ENCODE data around the gene BMPR1B.
A peak's percentile ranks its signal among the peaks of the same experiment; 100 is the strongest.

BMPR1B gene

DNA sequence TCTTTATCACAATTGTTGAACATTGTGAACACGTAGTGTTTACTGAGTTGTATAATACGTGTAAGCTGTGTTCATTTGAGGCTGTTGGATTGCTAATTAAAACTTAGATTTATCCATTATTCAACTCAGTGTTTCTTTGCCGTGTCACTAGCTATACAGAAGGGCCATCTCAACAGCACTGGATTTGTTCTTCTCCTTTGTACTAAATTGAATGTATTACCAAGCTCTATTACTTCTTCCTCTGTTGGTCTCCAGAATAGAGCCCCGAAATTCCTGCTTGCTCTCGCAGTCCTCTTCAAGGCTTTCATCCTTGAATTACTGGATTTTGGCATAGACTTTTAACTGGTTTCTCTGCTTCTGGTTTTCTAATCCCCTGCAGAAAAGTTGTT is 182.8 kb downstream of the BMPR1B start:
- ChIA-PET POLR2A (no interaction called here), CTCF (no interaction called here)
- H3K9me3 ChIP-seq (ENCODE audit: control insufficient read depth, insufficient read depth, low read depth, low read length): no peaks in the 10 kb centered on the region
- H3K36me3 ChIP-seq (ENCODE audit: control insufficient read depth in 2 of 2, insufficient read depth in 1 of 2, low read length in 2 of 2): no peaks in the 10 kb centered on the region
- no peak overlapping the region for H3K4me3 ChIP-seq (ENCODE audit: low read depth, low read length)
- TF ChIP-seq KLF1 (tag by site-specific recombination; IDR thresholded peaks at IDR 0.05) (no peak), ZNF16 (tag by site-specific recombination; IDR thresholded peaks at IDR 0.05; ENCODE audit: low read depth) (no peak), ZFP69B (tag by site-specific recombination; IDR thresholded peaks at IDR 0.05) (no peak), KLF9 (tag by site-specific recombination; IDR thresholded peaks at IDR 0.05; ENCODE audit: low read depth) (no peak), ZNF23 (tag by site-specific recombination; IDR thresholded peaks at IDR 0.05; ENCODE audit: borderline replicate concordance) (no peak), GFI1B (tag by site-specific recombination; IDR thresholded peaks at IDR 0.05) (no peak), TCF7L2 (IDR thresholded peaks at IDR 0.05; ENCODE audit: borderline replicate concordance, low read depth, low read length) (no peak), ZNF211 (tag by site-specific recombination; IDR thresholded peaks at IDR 0.05; ENCODE audit: low read depth) (no peak), ZNF239 (tag by site-specific recombination; IDR thresholded peaks at IDR 0.05) (no peak)
- TF ChIP-seq, protein P1, sequence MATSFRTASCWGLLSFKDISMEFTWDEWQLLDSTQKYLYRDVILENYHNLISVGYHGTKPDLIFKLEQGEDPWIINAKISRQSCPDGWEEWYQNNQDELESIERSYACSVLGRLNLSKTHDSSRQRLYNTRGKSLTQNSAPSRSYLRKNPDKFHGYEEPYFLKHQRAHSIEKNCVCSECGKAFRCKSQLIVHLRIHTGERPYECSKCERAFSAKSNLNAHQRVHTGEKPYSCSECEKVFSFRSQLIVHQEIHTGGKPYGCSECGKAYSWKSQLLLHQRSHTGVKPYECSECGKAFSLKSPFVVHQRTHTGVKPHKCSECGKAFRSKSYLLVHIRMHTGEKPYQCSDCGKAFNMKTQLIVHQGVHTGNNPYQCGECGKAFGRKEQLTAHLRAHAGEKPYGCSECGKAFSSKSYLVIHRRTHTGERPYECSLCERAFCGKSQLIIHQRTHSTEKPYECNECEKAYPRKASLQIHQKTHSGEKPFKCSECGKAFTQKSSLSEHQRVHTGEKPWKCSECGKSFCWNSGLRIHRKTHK (tag by site-specific recombination; IDR thresholded peaks at IDR 0.05): no peak
- TF ChIP-seq, protein P2, sequence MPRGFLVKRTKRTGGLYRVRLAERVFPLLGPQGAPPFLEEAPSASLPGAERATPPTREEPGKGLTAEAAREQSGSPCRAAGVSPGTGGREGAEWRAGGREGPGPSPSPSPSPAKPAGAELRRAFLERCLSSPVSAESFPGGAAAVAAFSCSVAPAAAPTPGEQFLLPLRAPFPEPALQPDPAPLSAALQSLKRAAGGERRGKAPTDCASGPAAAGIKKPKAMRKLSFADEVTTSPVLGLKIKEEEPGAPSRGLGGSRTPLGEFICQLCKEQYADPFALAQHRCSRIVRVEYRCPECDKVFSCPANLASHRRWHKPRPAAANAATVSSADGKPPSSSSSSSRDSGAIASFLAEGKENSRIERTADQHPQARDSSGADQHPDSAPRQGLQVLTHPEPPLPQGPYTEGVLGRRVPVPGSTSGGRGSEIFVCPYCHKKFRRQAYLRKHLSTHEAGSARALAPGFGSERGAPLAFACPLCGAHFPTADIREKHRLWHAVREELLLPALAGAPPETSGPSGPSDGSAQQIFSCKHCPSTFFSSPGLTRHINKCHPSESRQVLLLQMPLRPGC (tag by site-specific recombination; IDR thresholded peaks at IDR 0.05): no peak
- H3K4me1 ChIP-seq (ENCODE audit: control insufficient read depth, insufficient read depth, low read length): peaks cover 15% of the 10 kb centered on the region
- H3K27ac ChIP-seq (ENCODE audit: extremely low read depth, low read depth, low read length): no peak overlapping the region

DNA sequence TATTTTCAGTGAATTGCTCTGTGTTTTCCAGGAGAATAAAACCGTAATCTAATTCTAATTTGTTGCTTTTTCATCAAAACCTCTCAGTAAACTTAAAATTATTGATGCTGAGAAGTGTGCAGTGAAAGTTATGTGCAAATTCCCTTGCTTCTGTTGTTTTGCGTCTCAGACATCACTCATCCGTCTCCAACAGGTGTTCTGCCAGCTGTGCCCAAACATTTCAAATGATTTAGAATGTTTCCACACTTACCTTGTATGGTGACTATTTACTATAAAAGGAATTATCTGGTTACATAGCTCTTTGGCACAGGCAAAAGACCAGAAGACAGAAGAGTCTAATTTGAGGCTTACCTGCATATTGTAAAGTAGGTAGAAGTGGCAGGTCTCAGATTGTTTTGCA is 184.0 kb downstream of the BMPR1B start:
- Histone ChIP-seq H3K27ac (ENCODE audit: extremely low read depth, low read depth, low read length) (no peak overlapping the region), H3K36me3 (ENCODE audit: control insufficient read depth in 2 of 2, insufficient read depth in 1 of 2, low read length in 2 of 2) (no peaks in the 10 kb centered on the region), H3K4me3 (ENCODE audit: low read depth, low read length) (no peak overlapping the region), H3K4me1 (ENCODE audit: control insufficient read depth, insufficient read depth, low read length) (peaks cover 12% of the 10 kb centered on the region), H3K9me3 (ENCODE audit: control insufficient read depth, insufficient read depth, low read depth, low read length) (no peaks in the 10 kb centered on the region)
- ChIA-PET POLR2A (no interaction called here), CTCF (interaction anchor here (0.6 kb wide), 1 partner anchor 289 kb away, joined by 3 read pairs; no protein-coding TSS in a partner anchor)
- TF ChIP-seq ZNF23 (tag by site-specific recombination; IDR thresholded peaks at IDR 0.05; ENCODE audit: borderline replicate concordance): no peak
- TF ChIP-seq, protein P3, sequence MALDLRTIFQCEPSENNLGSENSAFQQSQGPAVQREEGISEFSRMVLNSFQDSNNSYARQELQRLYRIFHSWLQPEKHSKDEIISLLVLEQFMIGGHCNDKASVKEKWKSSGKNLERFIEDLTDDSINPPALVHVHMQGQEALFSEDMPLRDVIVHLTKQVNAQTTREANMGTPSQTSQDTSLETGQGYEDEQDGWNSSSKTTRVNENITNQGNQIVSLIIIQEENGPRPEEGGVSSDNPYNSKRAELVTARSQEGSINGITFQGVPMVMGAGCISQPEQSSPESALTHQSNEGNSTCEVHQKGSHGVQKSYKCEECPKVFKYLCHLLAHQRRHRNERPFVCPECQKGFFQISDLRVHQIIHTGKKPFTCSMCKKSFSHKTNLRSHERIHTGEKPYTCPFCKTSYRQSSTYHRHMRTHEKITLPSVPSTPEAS (tag by site-specific recombination; IDR thresholded peaks at IDR 0.05): no peak
- no peak for TF ChIP-seq ZNF146 (tag by site-specific recombination; IDR thresholded peaks at IDR 0.05)
- TF ChIP-seq SCRT2 (tag by site-specific recombination; IDR thresholded peaks at IDR 0.05): 0 out of 2 replicates have a peak, but pooled peaks have one; percentile 20
- TF ChIP-seq OVOL3 (tag by site-specific recombination; IDR thresholded peaks at IDR 0.05): no peak

DNA sequence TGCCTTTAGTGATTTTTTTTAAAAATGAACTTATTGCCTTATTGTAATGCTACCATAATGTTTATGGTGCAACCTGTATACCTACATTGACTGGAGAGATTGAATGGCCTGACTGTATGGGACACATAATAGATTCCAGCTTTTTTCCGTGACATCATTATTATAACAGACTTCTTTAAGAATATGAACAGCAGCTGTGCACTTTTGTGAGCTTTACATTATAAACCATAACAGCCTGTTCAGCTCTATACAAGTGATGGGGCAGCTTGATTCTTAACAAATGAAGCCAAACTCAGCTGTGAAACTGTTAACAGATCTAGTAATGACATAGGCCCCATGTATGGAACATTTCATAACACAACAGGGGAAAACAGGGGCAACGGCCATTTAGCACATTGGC is 187.0 kb downstream of the BMPR1B start:
- Histone ChIP-seq H3K4me1 (ENCODE audit: control insufficient read depth, insufficient read depth, low read length) (peaks cover 5% of the 10 kb centered on the region), H3K4me3 (ENCODE audit: low read depth, low read length) (no peak overlapping the region), H3K9me3 (ENCODE audit: control insufficient read depth, insufficient read depth, low read depth, low read length) (no peaks in the 10 kb centered on the region), H3K36me3 (ENCODE audit: control insufficient read depth in 2 of 2, insufficient read depth in 1 of 2, low read length in 2 of 2) (no peaks in the 10 kb centered on the region), H3K27ac (ENCODE audit: extremely low read depth, low read depth, low read length) (no peak overlapping the region)
- ChIA-PET POLR2A (no interaction called here), CTCF (no interaction called here)
- no peak for TF ChIP-seq ZNF391 (tag by site-specific recombination; IDR thresholded peaks at IDR 0.05; ENCODE audit: borderline replicate concordance, low read depth)
- no peak for TF ChIP-seq SCRT2 (tag by site-specific recombination; IDR thresholded peaks at IDR 0.05)
- no peak for TF ChIP-seq ZNF366 (tag by site-specific recombination; conservative IDR thresholded peaks at IDR 0.05)
- TF ChIP-seq ZNF10 (tag by site-specific recombination; IDR thresholded peaks at IDR 0.05): no peak
- TF ChIP-seq RBAK (tag by site-specific recombination; IDR thresholded peaks at IDR 0.05): no peak
- no peak for TF ChIP-seq ZNF544 (tag by site-specific recombination; IDR thresholded peaks at IDR 0.05)
- no peak for TF ChIP-seq ZNF140 (tag by site-specific recombination; IDR thresholded peaks at IDR 0.05)
- no peak for TF ChIP-seq ZNF629 (tag by site-specific recombination; IDR thresholded peaks at IDR 0.05)
- TF ChIP-seq ZNF660 (tag by site-specific recombination; IDR thresholded peaks at IDR 0.05): no peak
- no peak for TF ChIP-seq KLF8 (tag by site-specific recombination; IDR thresholded peaks at IDR 0.05)
- TF ChIP-seq ZFP69B (tag by site-specific recombination; IDR thresholded peaks at IDR 0.05): no peak
- no peak for TF ChIP-seq ZNF791 (tag by site-specific recombination; IDR thresholded peaks at IDR 0.05)
- no peak for TF ChIP-seq ZBTB1 (tag by site-specific recombination; IDR thresholded peaks at IDR 0.05)
- TF ChIP-seq ZNF311 (tag by site-specific recombination; IDR thresholded peaks at IDR 0.05; ENCODE audit: borderline replicate concordance): no peak
- no peak for TF ChIP-seq ZNF239 (tag by site-specific recombination; IDR thresholded peaks at IDR 0.05)
- TF ChIP-seq, protein P4, sequence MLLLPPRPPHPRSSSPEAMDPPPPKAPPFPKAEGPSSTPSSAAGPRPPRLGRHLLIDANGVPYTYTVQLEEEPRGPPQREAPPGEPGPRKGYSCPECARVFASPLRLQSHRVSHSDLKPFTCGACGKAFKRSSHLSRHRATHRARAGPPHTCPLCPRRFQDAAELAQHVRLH (tag by site-specific recombination; IDR thresholded peaks at IDR 0.05): no peak
- TF ChIP-seq ZNF785 (tag by site-specific recombination; IDR thresholded peaks at IDR 0.05): no peak

Data from HEK293 (cell line).